ENCODE results near the gene GSG1L.
"Not testable (repeated sequence)": the region's sequence is repeated elsewhere in the genome, so short reads cannot be mapped to it uniquely, and the experiment has no call there.

GSG1L gene

DNA sequence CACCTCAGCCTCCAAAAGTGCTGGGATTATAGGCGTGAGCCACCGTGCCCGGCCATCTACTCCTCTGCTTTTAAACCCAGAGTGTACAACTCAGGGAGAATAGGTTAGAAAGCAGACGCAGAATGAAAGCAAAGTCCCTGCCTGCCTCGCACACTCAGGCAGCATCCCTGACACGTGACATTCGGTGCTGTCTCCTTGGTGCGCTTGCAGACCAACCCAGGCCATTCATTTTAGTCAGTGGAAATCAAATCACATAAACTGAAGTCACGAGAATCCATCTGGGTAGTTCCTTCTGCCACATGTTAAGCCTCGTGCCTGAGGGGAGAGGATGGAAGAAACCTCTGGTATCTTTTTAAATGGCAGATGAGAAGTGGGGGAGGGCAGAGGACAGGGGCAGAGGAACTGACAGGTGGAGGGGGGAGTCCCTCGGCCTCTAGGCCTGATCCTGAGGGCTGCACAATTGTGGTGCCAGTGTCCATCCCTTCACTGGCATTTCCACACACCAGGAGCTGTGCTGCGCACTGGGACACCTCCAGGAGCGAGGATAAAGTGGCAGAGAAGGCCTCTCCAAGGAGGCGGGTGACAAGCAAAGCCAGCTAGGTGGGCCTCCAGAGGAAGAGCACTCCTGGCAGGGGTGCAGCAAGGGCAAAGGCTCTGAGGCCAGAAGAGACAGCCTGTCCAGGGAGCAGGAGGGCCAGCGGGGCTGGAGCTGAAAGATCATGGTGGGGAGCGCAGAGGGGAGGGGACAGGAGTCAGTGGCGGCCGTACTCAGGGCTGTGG lies 317.2 kb downstream of the GSG1L start:
- no peak for DNase-seq

DNA sequence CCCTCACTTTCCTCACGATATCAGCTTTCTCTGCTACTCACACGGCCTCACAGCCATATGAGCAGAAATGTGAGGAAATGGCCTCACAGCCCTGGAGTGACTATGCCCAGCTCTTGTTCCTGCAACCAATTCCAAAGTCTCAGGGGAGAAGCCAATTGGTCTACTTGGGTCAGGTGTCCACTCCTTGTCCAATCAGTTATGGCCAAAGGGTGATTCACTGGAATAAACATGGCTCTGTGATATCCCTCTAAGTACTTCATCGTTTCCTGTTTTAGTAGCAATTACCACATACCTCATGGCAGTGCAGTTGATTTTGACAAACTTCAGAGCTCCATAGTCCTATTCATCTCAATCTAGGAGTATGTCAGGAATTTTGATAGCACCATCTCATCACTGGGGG lies 318.2 kb downstream of the GSG1L start:
- no peak for DNase-seq

DNA sequence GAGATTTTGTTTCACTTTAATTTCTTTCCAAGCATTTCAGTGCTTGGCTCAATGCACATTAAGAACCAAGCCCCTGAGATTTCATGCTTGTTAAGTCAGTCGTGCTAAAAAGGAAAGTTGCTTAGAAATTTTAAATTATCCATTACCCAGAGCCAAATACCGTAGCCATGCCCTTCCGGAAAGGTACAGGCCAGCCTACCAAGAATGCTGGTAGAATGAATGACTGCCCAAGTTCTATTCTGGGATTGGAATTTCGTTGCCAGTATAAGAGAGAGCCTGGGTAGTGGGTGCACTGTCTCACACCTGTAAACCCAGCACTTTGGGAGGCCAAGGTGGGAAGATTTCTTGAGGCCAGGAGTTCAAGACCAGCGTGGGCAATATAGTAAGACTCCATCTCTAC lies 319.6 kb downstream of the GSG1L start:
- no peak for DNase-seq

DNA sequence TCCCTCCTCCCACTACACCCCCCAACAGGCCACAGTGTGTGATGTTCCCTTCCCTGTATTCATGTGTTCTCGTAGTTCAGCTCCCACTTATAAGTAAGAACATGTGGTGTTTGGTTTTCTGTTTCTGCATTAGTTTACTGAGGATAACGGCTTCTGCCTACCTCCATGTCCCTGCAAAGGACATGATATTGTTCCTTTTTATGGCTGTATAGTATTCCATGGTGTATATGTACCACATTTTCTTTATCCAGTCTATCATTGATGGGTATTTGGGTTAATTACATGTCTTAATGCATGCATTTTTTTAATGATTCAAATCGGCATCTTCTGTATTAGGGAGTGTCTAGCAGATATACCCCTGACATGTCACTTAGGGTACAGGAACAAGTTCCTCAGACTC lies 320.5 kb downstream of the GSG1L start:
- not testable (repeated sequence) for DNase-seq

DNA sequence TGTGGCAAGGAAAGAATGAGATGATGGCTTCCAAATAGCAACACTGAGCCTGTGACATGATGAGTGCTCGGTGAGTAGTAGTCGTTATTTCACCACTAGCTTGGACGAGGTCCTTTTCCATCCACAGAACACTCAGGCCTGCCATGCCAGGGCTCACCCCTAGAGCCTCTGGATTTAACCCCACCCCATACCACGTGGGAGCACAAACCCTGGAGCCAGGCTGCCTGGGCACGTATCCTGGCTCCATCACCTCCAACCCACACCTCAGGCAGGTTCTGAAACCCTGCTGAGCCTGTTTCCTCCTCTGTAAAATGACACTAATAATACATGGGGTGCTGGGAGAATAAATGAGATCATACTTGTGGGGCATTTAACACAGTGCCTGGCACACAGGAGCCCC lies 321.2 kb downstream of the GSG1L start:
- DNase-seq, result no peak

DNA sequence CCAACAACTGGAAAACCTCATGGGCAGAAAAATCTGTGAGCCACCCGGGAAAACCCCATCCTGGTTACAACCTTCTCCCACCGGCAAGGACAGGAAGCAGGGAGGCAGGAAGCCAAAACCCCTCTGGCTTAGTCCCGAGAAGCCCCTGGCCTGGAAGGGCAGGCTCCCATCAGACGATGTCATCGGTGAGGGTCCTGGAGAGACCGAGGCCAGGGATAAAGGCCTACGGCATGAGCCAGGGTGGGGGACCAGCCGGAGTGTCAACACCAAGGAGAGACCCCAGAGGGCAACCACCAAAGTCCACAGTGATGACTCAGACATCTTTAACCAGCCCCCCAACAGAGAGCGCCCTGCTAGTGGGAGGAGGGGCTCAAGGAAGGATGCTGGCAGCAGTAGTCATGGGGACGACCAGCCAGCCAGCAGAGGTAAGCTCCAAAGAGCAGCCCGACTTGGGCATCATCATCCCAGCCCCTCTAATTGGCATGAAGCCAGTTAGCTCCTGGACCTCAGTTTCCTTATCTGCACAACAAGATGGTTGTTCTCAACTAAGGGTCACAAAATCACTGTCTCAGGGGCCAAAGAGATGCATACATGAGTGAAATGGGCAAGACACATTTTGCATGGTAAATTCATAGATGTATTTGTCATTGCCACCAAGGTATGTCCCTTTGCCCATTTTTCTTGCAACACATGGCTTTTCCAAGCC lies 322.9 kb downstream of the GSG1L start:
- no peak for DNase-seq

DNA sequence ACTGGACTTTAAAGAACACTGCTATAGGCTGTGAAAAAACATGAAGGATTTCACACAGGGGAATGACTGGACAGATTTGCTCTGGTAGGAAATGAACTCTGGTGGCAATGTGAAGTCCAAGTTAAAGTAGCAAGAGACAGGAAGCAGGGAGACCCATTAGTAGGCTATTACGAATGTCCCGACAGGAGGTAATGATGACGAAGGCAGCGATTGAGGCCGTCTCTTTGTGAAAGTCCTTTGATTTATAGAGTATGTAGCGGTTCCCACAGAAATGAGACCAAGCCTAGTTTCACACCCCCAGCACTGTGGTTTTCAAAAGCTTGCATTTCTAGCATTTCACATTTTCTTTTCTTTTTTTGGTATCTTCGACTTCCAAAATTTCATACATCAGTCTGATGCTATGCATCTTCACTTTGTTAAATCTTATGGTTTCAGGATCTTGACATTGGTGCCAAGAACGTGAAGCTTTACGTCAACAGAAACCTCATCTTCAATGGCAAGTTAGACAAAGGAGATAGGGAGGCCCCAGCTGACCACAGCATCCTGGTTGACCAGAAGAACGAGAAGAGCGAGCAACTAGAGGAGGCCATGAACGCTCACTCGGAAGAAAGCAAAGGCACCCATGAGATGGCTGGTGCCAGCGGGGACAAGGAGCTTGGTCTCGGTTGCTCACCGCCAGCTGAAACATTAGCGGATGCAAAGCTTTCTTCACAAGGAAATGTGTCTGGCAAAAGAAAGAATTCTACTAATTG lies 323.7 kb downstream of the GSG1L start:
- no peak for DNase-seq

DNA sequence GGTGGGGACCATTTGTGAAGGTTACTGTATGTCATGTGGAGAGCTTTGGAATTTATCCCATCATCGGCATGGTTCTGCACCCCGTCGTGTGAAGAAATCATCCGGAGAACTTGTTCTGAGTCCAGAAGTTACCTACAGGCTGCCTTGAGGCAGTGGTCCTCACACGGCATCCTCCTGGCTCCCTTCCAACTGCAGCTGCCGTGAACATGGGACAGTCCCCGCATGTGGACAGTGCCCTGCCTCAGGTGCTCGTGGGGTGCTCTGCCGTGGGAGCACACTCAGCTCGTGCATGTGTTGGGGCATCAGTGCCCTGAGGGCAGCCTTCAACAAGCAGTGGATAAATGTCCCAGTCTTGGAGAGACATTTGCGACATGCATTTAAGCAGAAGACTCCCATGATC lies 324.9 kb downstream of the GSG1L start:
- DNase-seq, result no peak

Data from DMS79 (cell line).